Stimulated activated CD4-positive, alpha-beta T cell treated with anti-CD3 and anti-CD28 coated beads, Interleukin-4, amount 100 ng/mL, for 24 hours (primary cell): ENCODE measurements around the gene TDRD10.

ENCODE experiments used
- DNase-seq: peaks from one replicate; pipeline ENCODE4 v3.0.0-alpha.2; 2020

TDRD10 gene

DNA sequence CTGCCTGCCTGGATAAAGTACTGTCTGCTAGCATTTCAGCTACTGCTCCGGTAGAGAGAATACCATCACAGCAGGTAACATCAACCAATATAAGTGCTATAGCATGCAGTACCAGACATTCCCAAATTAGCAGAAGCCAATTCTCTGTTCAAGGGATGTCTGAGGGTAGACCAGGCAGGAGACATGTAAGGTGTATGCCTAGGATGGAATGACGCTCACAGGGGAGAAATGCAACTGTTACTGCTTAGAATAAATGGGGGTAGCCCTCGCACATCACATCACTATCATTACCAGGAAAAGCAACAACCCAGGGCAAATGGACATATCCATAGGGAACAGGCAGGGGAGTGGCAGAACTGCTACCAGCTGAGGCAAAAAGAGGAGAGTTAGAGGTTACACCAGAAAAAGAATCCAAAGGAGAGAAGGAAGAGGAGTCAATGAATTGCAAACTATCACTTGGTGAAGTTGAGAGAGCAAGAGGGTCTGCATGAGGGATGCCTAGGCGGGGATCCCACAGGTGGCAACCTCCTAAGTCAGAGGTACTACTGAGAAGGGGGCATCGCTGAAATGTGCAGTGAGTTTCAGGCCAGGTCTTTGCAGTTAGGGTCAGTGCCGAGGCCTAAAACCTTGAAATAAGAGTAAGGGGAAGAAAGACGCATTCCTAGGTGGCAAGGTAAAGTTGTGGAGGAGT lies 55.4 kb downstream of the TDRD10 start:
- DNase-seq: no peak

DNA sequence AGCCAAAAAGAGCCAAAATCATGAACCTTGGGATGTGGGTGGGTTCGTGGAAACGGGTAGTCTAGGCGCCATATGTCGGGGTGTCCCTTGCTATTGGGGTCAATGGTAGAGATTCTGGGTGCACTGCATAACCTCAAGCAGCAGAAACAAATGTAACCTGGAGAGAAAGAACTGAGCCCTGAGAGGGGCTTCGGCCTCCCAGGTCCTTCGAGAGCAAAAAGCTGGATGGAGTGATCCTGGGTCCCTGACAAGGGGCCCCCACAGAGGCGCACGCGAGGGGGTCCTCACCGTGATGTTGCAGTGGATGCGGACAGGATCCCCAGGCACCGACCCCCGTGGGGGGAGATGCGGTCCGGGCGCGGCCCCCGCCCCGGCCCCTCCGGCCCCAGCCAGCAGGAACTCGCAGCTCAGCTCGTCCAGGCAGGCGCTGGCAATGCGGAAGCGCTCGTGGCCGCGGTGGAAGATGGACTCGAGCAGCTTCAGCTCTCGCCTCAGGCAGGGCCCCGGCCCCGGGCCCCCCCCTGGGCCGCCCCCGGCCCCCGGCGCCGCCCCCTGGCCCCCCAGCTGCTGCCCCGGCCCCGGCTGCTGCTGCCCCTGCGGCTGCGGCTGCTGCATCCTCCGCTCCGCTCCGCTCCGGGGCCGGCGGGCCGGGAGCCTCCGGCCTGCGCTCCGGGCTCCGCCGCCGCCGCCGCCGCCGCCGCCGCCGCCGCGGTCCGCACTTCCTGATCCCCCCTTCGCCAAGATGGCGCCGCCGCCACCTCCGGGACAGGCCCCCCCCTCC lies 56.1 kb downstream of the TDRD10 start, which contains the start of gene UBE2Q1:
UBE2Q1 (minus strand) TSS at position 724 of the 781 bp plus-strand sequence; CDS start at position 615, 109 bp downstream.
- DNase-seq: peak; percentile 21

DNA sequence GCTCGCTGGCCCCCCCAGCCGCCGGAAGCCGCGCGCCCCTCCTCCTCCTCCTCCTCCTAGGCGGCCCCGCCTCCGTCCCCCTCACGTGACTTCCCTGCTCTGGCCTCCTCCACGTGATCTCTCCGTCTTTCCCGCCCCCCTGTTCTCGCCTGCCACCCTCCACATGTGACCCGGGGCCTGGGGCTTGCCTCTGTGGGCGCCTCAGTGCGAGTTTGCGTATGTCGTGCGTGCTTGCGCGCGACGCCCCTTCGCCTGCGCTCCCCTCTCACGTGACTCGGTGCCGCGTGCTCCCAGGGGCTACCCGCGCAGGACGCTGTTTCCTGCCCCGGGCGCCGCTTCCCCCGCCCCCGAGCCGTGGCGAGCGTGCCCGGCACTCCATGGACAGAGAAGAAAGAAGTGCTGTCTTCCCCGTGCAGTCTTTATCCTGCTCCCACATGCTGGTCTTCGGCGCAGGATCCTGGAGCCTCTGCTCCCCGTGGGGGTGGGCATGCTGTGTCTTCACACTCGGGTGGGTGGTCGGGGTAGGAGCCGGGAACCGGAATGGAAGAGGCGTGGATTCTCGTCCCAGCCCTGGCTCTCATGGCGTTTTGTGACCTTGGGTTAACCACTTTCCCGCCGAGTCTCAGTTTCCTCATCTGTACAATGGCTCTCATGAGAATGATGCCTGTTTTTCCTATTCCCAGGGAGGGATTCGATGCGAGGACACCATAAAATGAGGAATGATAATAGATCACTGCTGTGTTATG lies 56.9 kb downstream of the TDRD10 start:
- DNase-seq: peak; percentile 100

GRCh38 chr1:154559466-154560044 lies 57.5 kb downstream of the TDRD10 start:
- DNase-seq: peak; percentile 89

GRCh38 chr1:154565876-154566275 lies 63.9 kb downstream of the TDRD10 start:
- no peak for DNase-seq

- peak; percentile 68 for DNase-seq
These were observed 65.6 kb downstream of the TDRD10 start, which contains the start of gene CHRNB2 for GRCh38 chr1:154567386-154568156. TSS of gene CHRNB2 (plus strand) at chr1:154567778. CDS start at chr1:154568045, 267 bp downstream.

GRCh38 chr1:154568157-154568815 lies 66.3 kb downstream of the TDRD10 start:
- no peak for DNase-seq

DNA sequence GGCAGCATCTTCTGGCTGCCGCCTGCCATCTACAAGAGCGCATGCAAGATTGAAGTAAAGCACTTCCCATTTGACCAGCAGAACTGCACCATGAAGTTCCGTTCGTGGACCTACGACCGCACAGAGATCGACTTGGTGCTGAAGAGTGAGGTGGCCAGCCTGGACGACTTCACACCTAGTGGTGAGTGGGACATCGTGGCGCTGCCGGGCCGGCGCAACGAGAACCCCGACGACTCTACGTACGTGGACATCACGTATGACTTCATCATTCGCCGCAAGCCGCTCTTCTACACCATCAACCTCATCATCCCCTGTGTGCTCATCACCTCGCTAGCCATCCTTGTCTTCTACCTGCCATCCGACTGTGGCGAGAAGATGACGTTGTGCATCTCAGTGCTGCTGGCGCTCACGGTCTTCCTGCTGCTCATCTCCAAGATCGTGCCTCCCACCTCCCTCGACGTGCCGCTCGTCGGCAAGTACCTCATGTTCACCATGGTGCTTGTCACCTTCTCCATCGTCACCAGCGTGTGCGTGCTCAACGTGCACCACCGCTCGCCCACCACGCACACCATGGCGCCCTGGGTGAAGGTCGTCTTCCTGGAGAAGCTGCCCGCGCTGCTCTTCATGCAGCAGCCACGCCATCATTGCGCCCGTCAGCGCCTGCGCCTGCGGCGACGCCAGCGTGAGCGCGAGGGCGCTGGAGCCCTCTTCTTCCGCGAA lies 69.4 kb downstream of the TDRD10 start:
- no peak for DNase-seq

DNA sequence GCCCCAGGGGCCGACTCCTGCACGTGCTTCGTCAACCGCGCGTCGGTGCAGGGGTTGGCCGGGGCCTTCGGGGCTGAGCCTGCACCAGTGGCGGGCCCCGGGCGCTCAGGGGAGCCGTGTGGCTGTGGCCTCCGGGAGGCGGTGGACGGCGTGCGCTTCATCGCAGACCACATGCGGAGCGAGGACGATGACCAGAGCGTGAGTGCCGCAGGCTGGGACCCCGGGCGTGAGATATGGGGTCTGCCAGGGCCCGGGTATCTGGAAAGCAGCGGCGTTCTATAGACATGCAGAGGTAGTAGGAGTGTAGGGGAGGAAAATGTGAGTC lies 69.9 kb downstream of the TDRD10 start:
- no peak for DNase-seq

GRCh38 chr1:154572468-154573167 lies 70.6 kb downstream of the TDRD10 start:
- no peak for DNase-seq

DNA sequence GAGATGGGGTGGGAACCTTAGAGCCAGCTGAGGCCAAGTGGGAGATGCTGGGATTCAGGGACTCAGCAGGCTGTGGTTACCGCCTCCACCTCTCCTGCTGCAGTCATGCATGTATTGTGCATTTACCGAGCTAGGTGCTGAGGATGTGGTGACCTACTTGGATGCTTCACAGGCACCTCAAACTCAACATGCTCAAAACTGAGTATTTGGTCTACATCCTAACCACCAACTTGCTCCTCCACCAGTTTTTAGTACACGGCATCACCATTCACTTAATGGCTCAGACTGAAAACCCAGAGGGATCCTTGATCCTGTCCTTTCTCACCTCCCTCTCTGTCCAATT lies 71.1 kb downstream of the TDRD10 start:
- no peak for DNase-seq

- DNase-seq: no peak
These were observed 72.7 kb downstream of the TDRD10 start for GRCh38 chr1:154574716-154575115.

DNA sequence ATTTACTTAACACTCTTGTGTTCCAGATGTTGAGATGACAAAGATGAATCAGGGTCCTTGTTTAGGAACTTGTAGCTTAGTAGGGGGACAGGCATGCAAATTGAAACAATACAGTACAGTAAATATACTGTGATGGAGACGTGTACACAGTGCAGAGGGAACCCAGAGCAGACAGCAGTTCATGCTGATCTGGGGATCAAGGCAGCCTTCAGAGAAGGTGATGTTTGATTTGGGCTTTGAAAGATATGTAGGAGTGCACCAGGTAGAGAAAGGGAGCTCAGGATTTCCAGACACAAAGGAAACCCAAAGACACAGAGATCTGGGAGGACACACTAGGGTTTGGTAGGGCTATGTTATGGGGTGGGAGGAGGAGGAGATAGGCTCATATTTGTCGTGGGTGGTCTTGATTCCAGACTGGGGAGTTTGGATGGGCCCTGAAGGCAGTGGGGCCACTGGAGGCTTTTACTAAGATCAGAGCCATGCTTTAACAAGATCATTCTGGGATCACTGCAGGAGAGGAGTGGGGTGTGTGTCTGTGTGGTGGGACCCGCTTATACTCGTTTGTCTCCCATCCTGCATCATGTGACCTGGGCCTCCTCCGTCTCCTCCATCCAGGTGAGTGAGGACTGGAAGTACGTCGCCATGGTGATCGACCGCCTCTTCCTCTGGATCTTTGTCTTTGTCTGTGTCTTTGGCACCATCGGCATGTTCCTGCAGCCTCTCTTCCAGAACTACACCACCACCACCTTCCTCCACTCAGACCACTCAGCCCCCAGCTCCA lies 73.3 kb downstream of the TDRD10 start:
- no peak for DNase-seq

- DNase-seq: no peak
These were observed 74.0 kb downstream of the TDRD10 start for GRCh38 chr1:154575951-154576566.

GRCh38 chr1:154577346-154578057 lies 75.5 kb downstream of the TDRD10 start:
- DNase-seq: no peak

- DNase-seq: no peak
These were observed 76.0 kb downstream of the TDRD10 start for GRCh38 chr1:154578058-154578418.

GRCh38 chr1:154579374-154579773 lies 77.4 kb downstream of the TDRD10 start:
- no peak for DNase-seq

DNA sequence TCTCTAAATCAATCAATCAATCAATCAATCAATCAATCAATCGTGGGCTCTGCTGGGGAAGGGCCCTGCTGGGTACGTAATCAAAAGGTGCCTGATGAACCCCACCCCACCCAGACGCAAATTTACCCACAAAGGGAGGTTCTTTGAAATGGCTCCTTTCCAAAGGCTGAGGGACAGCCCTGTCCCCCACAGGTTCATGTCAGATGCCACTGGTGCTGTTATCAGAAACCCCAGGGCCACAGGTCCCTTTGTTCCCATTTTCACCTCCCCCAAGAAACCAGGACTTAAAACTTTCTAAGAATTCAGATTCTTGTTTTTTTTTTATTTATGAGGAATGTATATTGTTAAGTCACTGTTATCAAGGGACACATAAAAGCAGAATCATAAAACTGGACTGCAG lies 79.7 kb downstream of the TDRD10 start:
- no peak for DNase-seq

DNA sequence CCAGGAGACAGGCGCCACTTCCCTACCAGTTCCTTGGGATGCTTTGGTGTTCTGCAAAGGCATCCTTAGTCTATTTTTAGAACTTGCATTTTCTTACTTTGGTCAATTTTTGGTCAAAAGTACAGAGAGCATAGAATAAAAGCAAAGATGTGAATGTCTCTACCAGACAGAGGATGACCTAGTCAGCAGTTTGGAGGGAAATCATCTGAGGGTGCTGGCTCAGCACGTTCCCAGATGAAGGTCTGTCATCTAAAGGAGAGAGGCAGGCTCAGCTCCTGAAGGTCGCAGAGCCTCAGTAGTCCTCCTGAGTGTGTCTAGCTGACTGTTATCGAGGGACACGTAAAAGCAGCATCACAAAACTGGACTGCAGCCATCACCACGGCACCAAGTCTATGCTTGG lies 80.9 kb downstream of the TDRD10 start:
- no peak for DNase-seq
